ENCODE data around the gene MSMO1.
"Not testable (repeated sequence)": the region's sequence is repeated elsewhere in the genome, so short reads cannot be mapped to it uniquely, and the experiment has no call there.

MSMO1 gene

DNA sequence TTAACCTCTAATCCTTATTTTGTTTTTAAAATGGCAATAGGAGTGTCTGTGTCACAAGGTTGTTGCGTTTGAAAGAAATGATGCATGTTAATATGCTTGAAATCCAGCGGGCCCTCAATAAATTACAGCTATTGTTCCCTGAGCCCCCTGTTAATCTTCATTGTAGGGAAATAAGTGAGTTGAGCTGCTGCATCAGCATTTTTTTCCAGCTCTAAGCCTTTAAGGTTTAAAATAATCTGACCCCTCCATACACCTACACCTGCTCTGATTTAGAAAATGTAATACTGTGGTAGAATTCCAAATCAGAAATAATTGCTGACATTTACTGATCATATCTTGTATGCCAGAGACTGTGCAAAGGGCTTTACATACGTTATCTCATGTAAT, 2.6 kb upstream of the MSMO1 start:
- DNase-seq (ENCODE audit: low read depth in 3 of 3): no peak

DNA sequence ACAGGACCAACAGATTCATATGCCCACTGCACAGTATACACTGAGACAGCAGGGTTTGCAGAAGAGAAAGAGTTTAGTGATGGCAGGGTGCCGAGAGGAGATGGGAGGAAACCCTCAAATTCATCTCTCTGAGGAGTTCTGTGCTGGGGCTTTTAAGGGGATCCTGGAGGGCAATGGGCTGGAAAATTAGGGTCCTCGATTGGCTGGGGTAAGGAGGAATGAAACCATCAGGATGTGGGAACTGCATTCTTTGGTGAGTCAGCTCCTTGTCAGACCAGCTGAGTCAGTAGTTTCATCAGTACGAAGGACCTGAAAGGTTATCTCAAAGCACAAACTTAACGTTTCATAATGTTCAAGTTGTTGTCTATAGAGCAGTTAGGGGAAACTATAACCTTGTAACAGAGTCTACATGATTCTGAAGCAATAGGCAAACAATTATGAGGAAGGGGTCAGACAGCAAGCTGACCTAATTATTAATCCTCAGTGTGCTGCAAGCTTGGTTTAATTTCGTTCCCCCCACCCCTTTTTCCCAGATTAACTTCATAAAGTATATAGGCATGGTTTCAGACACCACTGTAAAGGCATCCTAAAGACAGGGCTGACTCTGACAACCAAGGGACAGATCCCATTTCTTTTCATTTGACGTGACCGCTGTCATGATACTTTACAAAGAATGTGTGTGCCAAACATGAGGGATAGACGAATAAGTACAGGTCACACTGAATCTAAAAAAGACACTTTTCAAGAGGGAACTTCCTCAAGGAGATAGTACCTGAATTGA, 1.5 kb upstream of the MSMO1 start:
- DNase-seq (ENCODE audit: low read depth in 3 of 3): no peak

DNA sequence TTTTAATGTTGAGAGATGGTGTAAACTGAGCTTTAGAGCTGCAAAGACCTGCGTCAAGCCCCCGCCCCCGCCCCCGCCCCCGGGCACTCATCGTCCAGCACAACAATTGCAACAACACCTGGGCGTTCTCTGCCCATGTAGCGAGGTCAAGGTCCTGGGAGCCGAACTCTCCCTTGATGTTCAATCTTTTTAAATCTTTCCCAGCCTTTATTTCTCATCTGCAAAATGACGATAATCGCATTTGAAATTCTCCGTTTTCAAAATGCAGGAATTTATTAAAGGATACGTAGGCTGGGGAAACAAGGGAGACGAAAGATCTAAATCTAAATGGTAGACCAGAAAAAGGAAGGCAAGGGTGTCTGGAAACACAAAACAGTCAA, 648 bp upstream of the MSMO1 start:
- no peak for DNase-seq (ENCODE audit: low read depth in 3 of 3)

- DNase-seq (ENCODE audit: low read depth in 3 of 3): no peak
These were observed 594 bp downstream of the MSMO1 start for GRCh38 chr4:165328101-165328425.

GRCh38 chr4:165328708-165329107, 1.2 kb downstream of the MSMO1 start:
- DNase-seq (ENCODE audit: low read depth in 3 of 3): no peak

DNA sequence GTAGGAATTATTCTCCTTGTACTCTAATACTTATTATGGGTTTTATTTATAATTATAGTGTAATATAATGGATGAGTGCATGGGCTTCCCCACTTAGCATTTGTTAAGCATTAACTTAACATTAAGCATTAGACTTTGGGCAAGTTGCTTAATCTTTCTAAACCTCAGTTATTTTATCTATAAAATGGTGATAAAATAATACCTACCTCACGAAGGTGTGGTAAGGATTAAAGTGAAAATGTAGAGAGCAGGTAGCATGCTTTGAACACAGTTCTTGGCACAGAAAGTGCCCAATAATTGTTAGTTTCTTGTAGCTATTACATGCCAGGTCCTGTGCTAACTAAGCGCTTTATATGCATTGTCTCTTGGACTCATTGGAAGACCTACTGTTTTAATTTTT, 2.6 kb downstream of the MSMO1 start:
- DNase-seq (ENCODE audit: low read depth in 3 of 3): no peak

- DNase-seq (ENCODE audit: low read depth in 3 of 3): no peak
These were observed 3.2 kb downstream of the MSMO1 start for GRCh38 chr4:165330666-165331065.

DNA sequence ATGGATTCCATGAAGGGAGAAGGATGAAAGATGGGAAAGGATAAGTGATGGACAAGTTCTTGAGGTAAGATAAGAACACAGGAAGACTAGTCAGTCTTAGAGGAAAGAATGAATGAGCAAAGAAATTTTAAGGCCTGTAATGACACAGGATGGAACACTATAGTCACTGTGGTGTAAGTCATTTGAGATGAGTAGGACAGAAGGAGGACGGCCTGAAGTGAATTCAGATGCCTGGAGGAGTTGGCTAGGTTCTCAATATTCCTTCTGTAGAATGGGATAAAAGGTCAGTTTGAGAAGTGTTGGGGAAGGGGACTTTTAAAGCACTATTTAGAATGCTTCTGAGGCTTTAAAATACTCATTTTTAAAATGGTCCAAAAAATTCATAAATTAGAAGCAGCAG, 3.9 kb downstream of the MSMO1 start:
- DNase-seq (ENCODE audit: low read depth in 3 of 3): no peak

DNA sequence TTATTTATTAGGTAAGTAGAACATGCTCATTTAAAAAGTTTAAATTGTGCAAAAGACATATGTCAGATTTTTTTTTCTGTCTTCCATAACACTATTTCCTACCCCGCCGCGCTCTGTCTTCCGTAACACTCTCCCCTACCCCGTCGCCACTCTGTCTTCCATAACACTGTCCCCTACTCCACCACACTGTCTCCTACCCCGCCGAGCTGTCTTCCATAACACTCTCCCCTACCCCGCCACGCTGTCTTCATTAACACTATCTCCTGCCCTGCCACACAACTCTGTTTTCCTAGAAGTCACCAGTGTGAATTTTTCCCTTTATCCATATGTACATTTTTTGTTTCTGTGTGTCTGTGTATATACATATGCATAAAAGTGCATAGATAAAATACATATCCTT, 4.4 kb downstream of the MSMO1 start:
- no peak for DNase-seq (ENCODE audit: low read depth in 3 of 3)

DNA sequence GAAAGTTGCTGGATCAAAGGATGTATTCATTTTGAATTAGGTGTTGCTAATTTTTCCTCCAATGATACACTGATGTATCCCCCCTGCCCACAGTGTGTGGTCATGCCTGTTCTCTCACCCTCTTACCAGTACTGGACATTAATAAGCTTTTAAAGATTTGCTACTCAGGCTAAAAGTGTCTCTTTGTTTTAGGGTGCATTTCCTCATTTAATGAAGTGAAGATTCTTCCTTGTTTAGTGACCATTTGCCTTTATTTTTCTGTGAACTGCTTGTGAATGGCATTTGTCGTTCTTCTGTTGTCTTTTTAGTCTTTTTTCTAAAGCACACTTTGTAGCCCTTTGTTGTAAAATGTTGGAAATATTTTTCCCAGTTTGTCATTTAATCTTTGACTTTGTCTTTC, 5.0 kb downstream of the MSMO1 start:
- no peak for DNase-seq (ENCODE audit: low read depth in 3 of 3)

DNA sequence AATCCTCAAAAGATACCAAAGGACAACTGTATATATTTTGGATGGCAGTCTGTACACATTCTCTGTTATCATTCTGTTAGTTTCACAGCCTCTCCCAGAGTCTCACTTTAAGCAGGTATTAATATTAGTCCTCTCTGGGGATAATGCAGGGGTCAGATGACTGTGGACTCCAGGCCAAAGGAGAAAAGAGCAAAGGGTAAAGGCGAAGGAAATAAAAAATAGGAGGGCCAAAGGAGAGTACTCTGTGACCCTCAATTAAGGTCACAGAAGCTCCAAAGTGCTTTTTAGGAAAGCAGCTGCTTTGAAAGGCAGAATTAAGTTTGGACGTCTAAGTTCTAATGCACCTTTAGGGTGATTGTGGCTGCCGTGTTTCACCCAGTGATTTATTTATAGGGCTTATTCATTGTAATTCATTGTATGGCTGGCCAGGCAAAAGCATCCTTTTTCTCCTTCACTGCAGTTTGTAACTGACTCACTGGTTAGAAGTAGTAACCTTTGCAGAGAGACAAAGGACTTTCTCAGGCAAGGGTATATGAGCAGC, 7.8 kb downstream of the MSMO1 start:
- no peak for DNase-seq (ENCODE audit: low read depth in 3 of 3)

DNA sequence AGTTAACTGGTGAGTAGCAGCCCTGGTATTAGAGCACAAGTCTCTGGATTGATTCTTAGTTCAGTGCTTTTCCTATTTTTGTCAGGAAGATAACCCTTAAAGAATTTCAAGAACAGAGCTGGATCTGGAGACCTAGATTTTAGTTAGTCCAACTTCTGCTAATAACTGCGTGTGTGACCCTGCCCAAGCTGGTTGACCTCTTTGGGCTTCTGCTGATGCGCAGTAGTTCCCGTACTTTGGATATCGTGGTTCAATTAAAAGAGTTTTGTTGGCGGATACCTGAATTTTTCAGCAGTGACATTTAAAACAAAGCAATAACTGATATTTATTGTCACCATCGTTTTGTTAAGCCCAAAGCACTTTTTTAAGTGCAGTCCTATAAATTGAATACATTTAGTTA, 9.3 kb downstream of the MSMO1 start:
- DNase-seq (ENCODE audit: low read depth in 3 of 3): no peak

DNA sequence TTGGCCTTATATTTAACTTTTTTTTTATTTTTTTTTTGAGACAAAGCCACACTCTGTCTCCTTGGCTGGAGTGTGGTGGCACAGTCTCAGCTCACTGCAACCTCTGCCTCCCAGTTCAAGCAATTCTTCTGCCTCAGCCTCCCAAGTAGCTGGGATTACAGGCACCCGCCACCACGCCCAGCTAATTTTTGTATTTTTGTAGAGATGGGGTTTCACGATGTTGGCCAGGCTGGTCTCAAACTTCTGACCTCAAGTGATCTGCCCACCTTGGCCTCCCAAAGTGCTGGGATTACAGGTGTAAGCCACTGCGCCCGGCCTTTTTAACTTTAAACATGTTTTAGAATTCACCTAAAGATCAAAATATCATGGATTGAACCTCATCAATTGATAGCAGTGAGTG, 14.9 kb downstream of the MSMO1 start:
- DNase-seq (ENCODE audit: low read depth in 3 of 3): not testable (repeated sequence)

GRCh38 chr4:165343353-165344191, 16.1 kb downstream of the MSMO1 start:
- DNase-seq (ENCODE audit: low read depth in 3 of 3): no peak

DNA sequence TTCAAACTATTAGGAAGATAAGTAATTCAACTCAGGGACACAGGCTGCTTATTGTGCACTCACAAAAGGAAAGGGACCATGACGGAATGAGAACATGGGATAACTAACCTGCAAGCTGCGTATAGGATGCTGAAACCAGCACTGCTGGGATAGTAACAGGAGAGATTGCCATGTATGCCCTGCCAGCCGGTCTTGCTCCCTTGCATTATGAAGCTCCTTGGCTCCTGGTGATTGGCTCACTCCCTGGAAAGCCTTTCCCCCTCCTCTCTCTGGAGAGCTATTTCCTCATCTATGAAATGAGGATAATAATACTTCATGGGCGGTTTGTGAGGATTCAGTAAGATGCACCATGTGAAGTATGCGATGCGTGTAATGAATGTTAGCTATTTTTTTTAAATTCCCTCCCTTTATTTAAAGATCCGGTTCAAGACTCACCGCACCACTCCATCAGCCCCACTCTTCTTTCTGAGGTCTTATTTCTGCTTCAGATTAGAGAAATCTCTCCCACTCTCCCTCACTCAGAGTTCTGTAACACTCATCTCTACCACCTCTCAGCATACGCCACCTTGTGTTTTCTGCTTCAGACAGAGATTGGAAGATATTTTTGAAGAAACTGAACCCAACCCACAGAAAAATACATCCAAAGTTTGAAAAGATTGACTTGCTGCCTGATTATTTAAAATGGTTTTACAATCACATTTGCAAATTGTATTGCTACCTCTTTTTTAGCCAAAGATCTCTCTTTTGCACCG, 18.4 kb downstream of the MSMO1 start:
- DNase-seq (ENCODE audit: low read depth in 3 of 3): no peak

DNA sequence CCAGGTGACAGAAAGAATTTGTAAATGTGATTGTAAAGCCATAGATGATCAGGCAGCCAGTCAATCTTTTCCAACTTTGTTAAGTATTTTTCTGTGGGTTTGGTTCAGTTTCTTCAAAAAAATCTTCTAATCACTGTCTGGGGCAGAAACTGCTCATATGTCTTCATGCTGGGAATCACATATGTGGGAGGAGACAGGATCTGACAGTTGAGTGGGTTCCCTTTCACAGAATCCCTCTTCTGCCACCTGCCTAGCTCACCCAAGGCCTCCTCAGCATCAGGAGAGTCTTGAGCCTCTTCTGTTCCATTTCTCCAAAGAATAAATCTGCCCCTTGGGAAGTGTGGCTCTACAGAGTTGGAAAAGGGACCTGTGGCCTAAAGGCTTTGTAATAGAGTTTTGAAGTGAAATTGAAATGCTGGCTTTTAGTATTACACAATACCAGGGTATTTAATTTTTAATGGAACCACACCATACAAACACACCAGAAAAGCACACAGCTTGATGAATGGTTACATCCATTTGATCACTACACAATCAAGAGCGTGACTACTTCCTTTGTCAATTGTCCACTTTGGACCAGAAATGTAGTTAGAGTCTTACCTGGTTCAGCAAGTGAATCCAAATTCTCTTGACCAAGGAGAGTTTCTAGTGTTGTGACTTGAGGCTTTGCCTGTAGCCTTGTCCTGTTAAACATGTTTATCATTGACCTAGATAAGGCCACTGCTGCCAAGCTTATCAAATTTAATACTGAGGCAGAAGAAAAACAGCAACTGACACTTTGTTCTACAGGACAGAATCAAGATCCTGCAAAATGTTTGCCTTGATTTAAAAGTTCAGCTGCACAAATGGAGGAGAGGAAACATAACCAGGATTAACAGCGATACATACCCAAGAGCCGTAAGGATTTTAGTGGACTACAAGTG, 20.4 kb downstream of the MSMO1 start:
- no peak for DNase-seq (ENCODE audit: low read depth in 3 of 3)

- no peak for DNase-seq (ENCODE audit: low read depth in 3 of 3)
These were observed 24.1 kb downstream of the MSMO1 start for GRCh38 chr4:165351359-165352130.

DNA sequence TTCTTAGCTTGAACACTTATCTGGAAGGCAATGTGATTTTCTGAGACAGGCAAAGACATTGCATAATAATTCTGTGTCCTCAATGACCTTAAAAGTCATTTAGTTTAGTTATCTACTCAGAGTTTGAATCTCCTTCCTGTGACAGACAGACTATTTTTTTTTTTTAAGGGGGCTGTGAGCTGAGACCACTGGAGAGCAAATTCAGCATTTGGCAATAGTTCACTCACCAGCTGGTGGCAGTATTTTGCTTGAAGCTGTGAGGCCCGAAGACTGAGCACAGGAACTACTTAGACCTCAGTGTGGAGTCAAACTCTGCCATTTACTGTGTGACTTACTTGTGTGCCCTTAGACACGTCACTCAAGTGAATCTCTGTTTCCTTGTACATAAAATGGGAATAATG, 28.4 kb downstream of the MSMO1 start:
- no peak for DNase-seq (ENCODE audit: low read depth in 3 of 3)

GRCh38 chr4:165359506-165359905, 32.0 kb downstream of the MSMO1 start:
- no peak for DNase-seq (ENCODE audit: low read depth in 3 of 3)

GRCh38 chr4:165360041-165360695, 32.7 kb downstream of the MSMO1 start:
- DNase-seq (ENCODE audit: low read depth in 3 of 3): no peak
